ENCODE measurements around the gene MYD88. TPM values are rescaled to one million over a fixed set of nuclear protein-coding genes. Genes with fewer than 3 reads are reported as not detected.

The MYD88 gene
- total RNA-seq, 1 donor from 2014 or later = 70.2 TPM

DNA sequence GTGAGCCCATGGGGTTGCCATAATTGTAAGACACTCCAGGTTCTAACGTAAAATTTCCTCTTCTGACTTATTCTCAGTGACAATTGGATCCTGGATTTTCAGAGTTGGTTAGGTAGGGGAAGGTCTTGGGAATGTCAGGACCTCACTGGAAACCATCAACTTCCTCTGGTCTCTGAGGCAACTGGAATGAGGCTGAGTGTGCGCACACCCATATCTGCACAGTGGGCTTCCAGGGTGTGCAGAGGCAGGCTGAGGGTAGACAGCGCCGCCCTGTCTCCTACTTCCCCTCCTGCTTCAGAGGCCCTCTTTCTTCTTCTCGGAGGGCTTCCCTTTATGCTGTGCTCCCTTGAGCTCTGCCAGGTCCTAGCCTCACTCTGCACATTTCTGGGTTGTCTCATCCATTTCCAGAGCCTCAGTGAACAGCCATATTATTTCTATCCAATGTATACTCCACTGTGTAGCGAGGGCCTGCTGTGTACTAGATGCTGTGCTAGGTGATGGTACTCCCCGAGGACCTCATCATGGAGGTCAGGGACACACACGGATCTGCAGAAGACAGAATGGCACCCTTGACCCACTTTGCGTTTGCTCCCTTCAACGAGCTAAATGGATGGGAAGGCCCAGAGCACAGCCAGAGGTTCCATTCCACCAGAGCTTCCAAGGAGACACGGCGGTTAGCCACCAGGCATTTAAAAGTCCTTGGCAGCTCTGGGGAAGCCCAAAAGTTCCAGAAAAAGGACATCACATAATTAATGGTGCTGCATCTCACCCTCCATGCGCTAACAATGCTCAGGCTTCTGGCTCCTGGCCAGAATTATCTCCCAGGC lies 19.8 kb upstream of the MYD88 start:
- no peaks in the 10 kb centered on the region for H3K9me3 ChIP-seq
- H3K36me3 ChIP-seq = peaks cover 41% of the 10 kb centered on the region
- no peaks in the 10 kb centered on the region for H3K27me3 ChIP-seq
- no peak overlapping the region for H3K27ac ChIP-seq
- intact Hi-C loops (cut with DNase I) = no loop called here
- no peak for DNase-seq
- H3K4me3 ChIP-seq = no peak overlapping the region
- ATAC-seq = no peak
- no peaks in the 10 kb centered on the region for H3K4me1 ChIP-seq
- no peak for TF ChIP-seq CTCF (IDR thresholded peaks at IDR 0.05)

DNA sequence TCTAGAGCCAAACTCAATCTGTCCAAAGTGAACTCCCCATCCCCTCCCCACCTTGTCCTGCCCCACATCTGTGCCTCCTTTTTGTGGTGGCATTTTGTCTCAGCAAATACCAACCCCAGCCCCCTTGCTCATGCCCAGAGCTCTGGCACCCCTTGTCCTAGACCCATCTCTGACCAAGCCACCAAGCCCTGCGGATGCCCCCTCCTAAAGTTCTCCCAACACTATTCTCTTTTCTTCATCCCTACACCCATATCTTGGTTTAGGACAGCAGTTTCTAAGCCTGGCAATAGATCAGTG lies 19.3 kb upstream of the MYD88 start:
- intact Hi-C loops (cut with DNase I) = no loop called here
- TF ChIP-seq CTCF (IDR thresholded peaks at IDR 0.05) = no peak
- DNase-seq = no peak
- H3K27me3 ChIP-seq = no peaks in the 10 kb centered on the region
- no peak overlapping the region for H3K27ac ChIP-seq
- H3K4me1 ChIP-seq = no peaks in the 10 kb centered on the region
- peaks cover 47% of the 10 kb centered on the region for H3K36me3 ChIP-seq
- no peak overlapping the region for H3K4me3 ChIP-seq
- no peaks in the 10 kb centered on the region for H3K9me3 ChIP-seq
- no peak for ATAC-seq

DNA sequence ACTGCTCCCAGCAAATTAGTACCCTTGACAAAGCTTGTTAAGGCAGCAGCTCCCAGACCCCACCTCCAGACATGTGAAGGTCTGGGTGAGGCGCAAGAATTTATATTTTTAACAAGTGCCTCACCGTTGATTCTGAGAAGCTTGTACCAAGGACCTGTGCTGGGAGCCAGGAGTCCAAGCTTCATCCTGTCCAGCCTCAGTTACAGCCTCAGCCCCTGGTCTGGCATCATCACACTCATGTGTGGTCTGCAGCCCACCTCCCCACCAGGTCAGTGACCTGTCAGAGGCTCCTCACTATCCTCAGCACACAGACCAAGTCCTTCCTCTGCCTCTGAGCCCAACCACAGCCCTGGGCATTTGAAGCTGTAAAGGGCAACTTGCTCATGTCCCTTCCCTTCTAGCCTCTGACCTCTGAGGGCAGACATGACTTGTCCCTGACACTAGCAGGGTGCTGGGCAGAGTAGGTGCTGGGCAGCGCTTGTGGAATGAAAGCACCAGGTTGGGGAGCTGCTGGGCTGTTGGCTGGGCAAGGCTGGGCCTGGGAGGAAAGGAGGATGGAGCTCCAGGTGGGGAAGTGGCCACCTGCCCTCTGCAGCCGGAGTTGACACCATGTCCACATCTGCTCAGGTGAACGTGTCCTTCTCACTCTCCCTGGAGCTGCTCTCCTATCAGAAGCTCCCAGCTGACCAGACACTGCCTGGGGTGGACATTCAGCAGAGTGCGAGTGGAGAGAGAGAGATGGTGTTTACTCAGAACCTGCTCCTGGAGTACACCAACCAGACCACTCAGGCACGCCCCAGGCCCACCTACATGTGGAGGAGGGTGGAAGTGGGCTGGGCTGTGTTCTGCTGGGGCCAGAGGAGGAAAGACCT lies 18.4 kb upstream of the MYD88 start:
- no peaks in the 10 kb centered on the region for H3K27me3 ChIP-seq
- intact Hi-C loops (cut with DNase I) = no loop called here
- peaks cover 55% of the 10 kb centered on the region for H3K36me3 ChIP-seq
- ATAC-seq (no peak), DNase-seq (no peak)
- H3K27ac ChIP-seq = no peak overlapping the region
- no peaks in the 10 kb centered on the region for H3K4me1 ChIP-seq
- no peak for TF ChIP-seq CTCF (IDR thresholded peaks at IDR 0.05)
- no peak overlapping the region for H3K4me3 ChIP-seq
- no peaks in the 10 kb centered on the region for H3K9me3 ChIP-seq

DNA sequence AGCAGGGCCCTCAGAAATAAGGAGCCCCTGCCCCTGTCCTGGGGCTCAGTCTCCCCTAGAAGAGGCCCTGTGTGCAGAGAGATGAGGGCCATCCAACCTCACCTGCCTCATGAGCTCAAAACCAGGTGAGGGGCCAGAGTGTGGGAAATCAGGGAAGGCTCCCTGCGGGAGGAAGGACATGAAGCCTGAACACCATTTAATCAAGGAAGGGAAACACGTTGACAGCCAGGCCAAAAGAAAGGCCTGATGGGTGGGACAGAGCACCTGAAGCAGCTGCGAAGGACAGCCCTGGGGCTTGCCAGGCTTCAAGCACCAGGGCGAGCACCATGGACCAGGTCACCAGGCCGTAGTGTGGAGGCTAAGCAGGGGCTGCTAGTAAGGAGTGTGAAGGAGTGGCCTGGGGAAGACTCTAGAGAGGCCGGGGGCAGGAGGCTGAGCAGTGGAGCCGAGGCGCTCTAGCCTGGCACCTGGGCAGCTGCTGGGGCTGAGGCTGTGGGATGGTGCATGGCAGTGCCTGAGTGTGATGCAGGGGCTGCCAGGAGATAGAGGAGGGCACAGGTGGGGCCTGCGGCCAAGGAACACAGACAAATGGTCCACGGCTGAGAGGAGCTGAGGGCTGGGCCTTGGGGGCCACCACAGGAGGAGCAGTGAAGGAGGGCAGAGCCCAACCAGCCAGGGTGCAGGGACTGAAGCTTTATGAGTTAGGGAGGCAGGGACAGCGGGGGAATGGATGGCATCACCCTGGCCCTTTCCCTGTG lies 17.6 kb upstream of the MYD88 start:
- Histone ChIP-seq H3K27ac (no peak overlapping the region), H3K4me3 (no peak overlapping the region), H3K36me3 (peaks cover 63% of the 10 kb centered on the region), H3K27me3 (no peaks in the 10 kb centered on the region), H3K4me1 (no peaks in the 10 kb centered on the region), H3K9me3 (no peaks in the 10 kb centered on the region)
- intact Hi-C loops (cut with DNase I) = no loop called here
- no peak for ATAC-seq
- no peak for DNase-seq
- no peak for TF ChIP-seq CTCF (IDR thresholded peaks at IDR 0.05)

DNA sequence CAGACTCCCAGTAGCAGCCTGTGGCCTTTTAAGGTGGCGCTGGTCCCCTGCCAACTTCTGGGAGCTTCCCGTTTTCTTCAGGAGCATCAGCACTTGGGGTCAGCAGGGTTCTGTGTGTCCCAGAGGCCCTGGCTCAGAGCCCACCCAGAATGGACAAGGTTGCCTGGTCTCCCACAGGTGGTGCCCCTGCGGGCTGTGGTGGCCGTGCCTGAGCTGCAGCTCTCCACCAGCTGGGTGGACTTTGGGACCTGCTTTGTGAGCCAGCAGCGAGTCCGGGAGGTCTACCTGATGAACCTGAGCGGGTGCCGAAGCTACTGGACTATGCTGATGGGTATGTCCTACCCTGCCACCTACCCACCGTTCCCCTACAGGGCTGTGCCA lies 17.0 kb upstream of the MYD88 start:
- Histone ChIP-seq H3K4me1 (no peaks in the 10 kb centered on the region), H3K36me3 (peaks cover 69% of the 10 kb centered on the region), H3K9me3 (no peaks in the 10 kb centered on the region), H3K27ac (no peak overlapping the region), H3K4me3 (no peak overlapping the region), H3K27me3 (no peaks in the 10 kb centered on the region)
- no peak for ATAC-seq
- no peak for TF ChIP-seq CTCF (IDR thresholded peaks at IDR 0.05)
- DNase-seq = no peak
- intact Hi-C loops (cut with DNase I) = no loop called here

Data from upper lobe of right lung (tissue), 1 donor.